Nucleus accumbens (tissue), 56 donors: ENCODE data around the gene PRR30.

ENCODE experiments used
- DNase-seq, 56 donors: peaks; one replicate each; lab custom pipeline; 2025; lab: John Stamatoyannopoulos, UW

The PRR30 gene

GRCh38 chr2:27158468-27158867 lies 19.3 kb upstream of the PRR30 start:
- no peak for DNase-seq

GRCh38 chr2:27155069-27155520 lies 15.9 kb upstream of the PRR30 start:
- DNase-seq, result no peak

- DNase-seq, result no peak
Measured at GRCh38 chr2:27154488-27154887, 15.3 kb upstream of the PRR30 start.

- no peak for DNase-seq
Measured at GRCh38 chr2:27152796-27153464, 13.7 kb upstream of the PRR30 start.

- DNase-seq, result no peak
Measured at GRCh38 chr2:27152102-27152795, 13.0 kb upstream of the PRR30 start.

GRCh38 chr2:27150639-27151230 lies 11.5 kb upstream of the PRR30 start:
- DNase-seq, result peak in 1 of 56 donors; percentile 7

GRCh38 chr2:27149570-27150405 lies 10.6 kb upstream of the PRR30 start:
- no peak for DNase-seq

- DNase-seq, result no peak
Measured at GRCh38 chr2:27148801-27149439, 9.7 kb upstream of the PRR30 start, which contains the start of gene TCF23. Gene TCF23 (plus strand): TSS chr2:27149004. CDS start chr2:27149134, 130 bp downstream.

GRCh38 chr2:27147935-27148334 lies 8.7 kb upstream of the PRR30 start:
- DNase-seq, result no peak

- DNase-seq, result no peak
Measured at GRCh38 chr2:27145682-27146081, 6.5 kb upstream of the PRR30 start.

- DNase-seq, result no peak
Measured at GRCh38 chr2:27143285-27143684, 4.1 kb upstream of the PRR30 start.

GRCh38 chr2:27138111-27138510 lies 1.1 kb downstream of the PRR30 start:
- no peak for DNase-seq

GRCh38 chr2:27137322-27137935 lies 1.8 kb downstream of the PRR30 start:
- DNase-seq, result no peak

GRCh38 chr2:27136751-27137150 lies 2.5 kb downstream of the PRR30 start:
- no peak for DNase-seq

- DNase-seq, result no peak
Measured at GRCh38 chr2:27135478-27135955, 3.7 kb downstream of the PRR30 start.

GRCh38 chr2:27134781-27135477 lies 4.3 kb downstream of the PRR30 start:
- DNase-seq, result no peak

- peak; percentile 71 to 98 (median 93) for DNase-seq
Measured at GRCh38 chr2:27133905-27134780, 5.1 kb downstream of the PRR30 start, which contains the start of gene PREB. Gene PREB (minus strand): TSS chr2:27134636. CDS start chr2:27134421, 215 bp downstream.
